ENCODE measurements around the gene FBXO33. TPM values are rescaled to one million over a fixed set of nuclear protein-coding genes. Genes with fewer than 3 reads are reported as not detected.

The FBXO33 gene
- total RNA-seq, 1 experiment from 2014 or later: 21.9 TPM

GRCh38 chr14:39350866-39351265, 81.4 kb downstream of the FBXO33 start:
- POLR2A ChIA-PET (ENCODE audit: unreplicated experiment): no interaction called here
- Histone ChIP-seq H3K4me1 (ENCODE audit: insufficient read depth, low read length) (no peaks in the 10 kb centered on the region), H3K9me3 (ENCODE audit: low read length) (no peaks in the 10 kb centered on the region), H4K20me1 (ENCODE audit: low read length) (no peaks in the 10 kb centered on the region), H3K4me2 (ENCODE audit: low read length) (no peak overlapping the region), H3K36me3 (ENCODE audit: low read depth, low read length) (peaks cover 4% of the 10 kb centered on the region), H3K4me3 (ENCODE audit: low read length) (no peak overlapping the region), H3K9ac (ENCODE audit: low read length) (no peak overlapping the region), H3F3A (ENCODE audit: low read length, unreplicated experiment) (no peaks in the 10 kb centered on the region), H2AFZ (ENCODE audit: low read length) (no peak overlapping the region), H3K9me2 (replicated peaks; ENCODE audit: low read length) (no peaks in the 10 kb centered on the region), H3K79me2 (ENCODE audit: low read length) (no peaks in the 10 kb centered on the region), H3K27ac (ENCODE audit: low read length) (no peak overlapping the region), H3K27me3 (ENCODE audit: low read length) (no peaks in the 10 kb centered on the region)
- DNase-seq (no peak), ATAC-seq (no peak)
- CTCF ChIA-PET: interaction anchor here (0.7 kb wide), 1 partner anchor 1448 kb away, joined by 4 read pairs; no protein-coding TSS in a partner anchor
- no TSS peak for BruUV-seq (replicated peaks)
- TF ChIP-seq EZH2phosphoT487 (IDR thresholded peaks at IDR 0.05; ENCODE audit: borderline replicate concordance, low read length) (no peak), CTCF (conservative IDR thresholded peaks at IDR 0.05; ENCODE audit: low read depth, low read length) (no peak), EZH2 (IDR thresholded peaks at IDR 0.05; ENCODE audit: low read length, unreplicated experiment) (no peak)
- intact Hi-C loops (cut with micrococcal nuclease): no loop called here

Other genes with a start within 250 kb of the FBXO33 start
- gene MIA2, start 198.5 kb downstream of the FBXO33 start, total RNA-seq (2014; rRNA removed): 11.8 and 12.3 TPM in 2 replicates

Measured in PC-3 (cell line).